ENCODE results near the gene TSPAN10. TPM values are rescaled to one million over a fixed set of nuclear protein-coding genes. Genes with fewer than 3 reads are reported as not detected.

The TSPAN10 gene
- total and polyA plus RNA-seq, 2 of the 13 experiments (the other 11 are each of a cell fraction or from before 2014, with no cell fraction given): 0.54 to 0.75 TPM

DNA sequence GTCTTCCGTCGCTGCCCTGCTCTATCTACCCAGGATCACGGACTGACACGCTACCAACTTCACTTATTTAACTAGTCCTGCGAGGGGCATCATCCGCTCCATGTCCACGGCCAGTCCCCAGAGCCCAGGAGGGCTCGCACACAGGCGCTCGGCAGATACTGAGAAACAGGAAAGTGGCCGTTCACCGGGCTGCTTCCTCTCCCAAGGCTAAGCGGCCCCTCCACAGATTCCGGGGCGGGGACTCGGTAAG lies 29.0 kb downstream of the TSPAN10 start (continued):
- no peak for TF ChIP-seq NFYC (CRISPR knock-in tag; IDR thresholded peaks at IDR 0.05)
- no peak; the same call in 1 of the 2 replicates for TF ChIP-seq BHLHE40 (IDR thresholded peaks at IDR 0.05; ENCODE audit: low read length)
- no peak for TF ChIP-seq SIX1 (CRISPR knock-in tag; IDR thresholded peaks at IDR 0.05; ENCODE audit: borderline replicate concordance)
- TF ChIP-seq ZNF605 (CRISPR knock-in tag; IDR thresholded peaks at IDR 0.05): peak; percentile 35; the same call in 1 of the 2 replicates
- no peak for TF ChIP-seq ZNF225 (CRISPR knock-in tag; IDR thresholded peaks at IDR 0.05)
- no peak for TF ChIP-seq ZNF777 (CRISPR knock-in tag; IDR thresholded peaks at IDR 0.05)
- no peak for TF ChIP-seq PCBP2 (optimal IDR thresholded peaks at IDR 0.05; ENCODE audit: low read depth, low read length, poor library complexity, severe bottlenecking)
- TF ChIP-seq, protein P1, sequence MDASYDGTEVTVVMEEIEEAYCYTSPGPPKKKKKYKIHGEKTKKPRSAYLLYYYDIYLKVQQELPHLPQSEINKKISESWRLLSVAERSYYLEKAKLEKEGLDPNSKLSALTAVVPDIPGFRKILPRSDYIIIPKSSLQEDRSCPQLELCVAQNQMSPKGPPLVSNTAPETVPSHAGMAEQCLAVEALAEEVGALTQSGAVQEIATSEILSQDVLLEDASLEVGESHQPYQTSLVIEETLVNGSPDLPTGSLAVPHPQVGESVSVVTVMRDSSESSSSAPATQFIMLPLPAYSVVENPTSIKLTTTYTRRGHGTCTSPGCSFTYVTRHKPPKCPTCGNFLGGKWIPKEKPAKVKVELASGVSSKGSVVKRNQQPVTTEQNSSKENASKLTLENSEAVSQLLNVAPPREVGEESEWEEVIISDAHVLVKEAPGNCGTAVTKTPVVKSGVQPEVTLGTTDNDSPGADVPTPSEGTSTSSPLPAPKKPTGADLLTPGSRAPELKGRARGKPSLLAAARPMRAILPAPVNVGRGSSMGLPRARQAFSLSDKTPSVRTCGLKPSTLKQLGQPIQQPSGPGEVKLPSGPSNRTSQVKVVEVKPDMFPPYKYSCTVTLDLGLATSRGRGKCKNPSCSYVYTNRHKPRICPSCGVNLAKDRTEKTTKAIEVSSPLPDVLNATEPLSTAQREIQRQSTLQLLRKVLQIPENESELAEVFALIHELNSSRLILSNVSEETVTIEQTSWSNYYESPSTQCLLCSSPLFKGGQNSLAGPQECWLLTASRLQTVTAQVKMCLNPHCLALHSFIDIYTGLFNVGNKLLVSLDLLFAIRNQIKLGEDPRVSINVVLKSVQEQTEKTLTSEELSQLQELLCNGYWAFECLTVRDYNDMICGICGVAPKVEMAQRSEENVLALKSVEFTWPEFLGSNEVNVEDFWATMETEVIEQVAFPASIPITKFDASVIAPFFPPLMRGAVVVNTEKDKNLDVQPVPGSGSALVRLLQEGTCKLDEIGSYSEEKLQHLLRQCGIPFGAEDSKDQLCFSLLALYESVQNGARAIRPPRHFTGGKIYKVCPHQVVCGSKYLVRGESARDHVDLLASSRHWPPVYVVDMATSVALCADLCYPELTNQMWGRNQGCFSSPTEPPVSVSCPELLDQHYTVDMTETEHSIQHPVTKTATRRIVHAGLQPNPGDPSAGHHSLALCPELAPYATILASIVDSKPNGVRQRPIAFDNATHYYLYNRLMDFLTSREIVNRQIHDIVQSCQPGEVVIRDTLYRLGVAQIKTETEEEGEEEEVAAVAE (CRISPR knock-in tag; IDR thresholded peaks at IDR 0.05; ENCODE audit: borderline replicate concordance): no peak
- TF ChIP-seq, protein P2, sequence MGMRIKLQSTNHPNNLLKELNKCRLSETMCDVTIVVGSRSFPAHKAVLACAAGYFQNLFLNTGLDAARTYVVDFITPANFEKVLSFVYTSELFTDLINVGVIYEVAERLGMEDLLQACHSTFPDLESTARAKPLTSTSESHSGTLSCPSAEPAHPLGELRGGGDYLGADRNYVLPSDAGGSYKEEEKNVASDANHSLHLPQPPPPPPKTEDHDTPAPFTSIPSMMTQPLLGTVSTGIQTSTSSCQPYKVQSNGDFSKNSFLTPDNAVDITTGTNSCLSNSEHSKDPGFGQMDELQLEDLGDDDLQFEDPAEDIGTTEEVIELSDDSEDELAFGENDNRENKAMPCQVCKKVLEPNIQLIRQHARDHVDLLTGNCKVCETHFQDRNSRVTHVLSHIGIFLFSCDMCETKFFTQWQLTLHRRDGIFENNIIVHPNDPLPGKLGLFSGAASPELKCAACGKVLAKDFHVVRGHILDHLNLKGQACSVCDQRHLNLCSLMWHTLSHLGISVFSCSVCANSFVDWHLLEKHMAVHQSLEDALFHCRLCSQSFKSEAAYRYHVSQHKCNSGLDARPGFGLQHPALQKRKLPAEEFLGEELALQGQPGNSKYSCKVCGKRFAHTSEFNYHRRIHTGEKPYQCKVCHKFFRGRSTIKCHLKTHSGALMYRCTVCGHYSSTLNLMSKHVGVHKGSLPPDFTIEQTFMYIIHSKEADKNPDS (CRISPR knock-in tag; IDR thresholded peaks at IDR 0.05): 0 out of 2 replicates have a peak, but pooled peaks have one; percentile 31
- TF ChIP-seq, protein P3, sequence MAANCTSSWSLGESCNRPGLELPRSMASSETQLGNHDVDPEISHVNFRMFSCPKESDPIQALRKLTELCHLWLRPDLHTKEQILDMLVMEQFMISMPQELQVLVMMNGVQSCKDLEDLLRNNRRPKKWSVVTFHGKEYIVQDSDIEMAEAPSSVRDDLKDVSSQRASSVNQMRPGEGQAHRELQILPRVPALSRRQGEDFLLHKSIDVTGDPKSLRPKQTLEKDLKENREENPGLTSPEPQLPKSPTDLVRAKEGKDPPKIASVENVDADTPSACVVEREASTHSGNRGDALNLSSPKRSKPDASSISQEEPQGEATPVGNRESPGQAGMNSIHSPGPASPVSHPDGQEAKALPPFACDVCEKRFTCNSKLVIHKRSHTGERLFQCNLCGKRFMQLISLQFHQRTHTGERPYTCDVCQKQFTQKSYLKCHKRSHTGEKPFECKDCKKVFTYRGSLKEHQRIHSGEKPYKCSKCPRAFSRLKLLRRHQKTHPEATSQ (CRISPR knock-in tag; IDR thresholded peaks at IDR 0.05; ENCODE audit: borderline replicate concordance): no peak
- TF ChIP-seq ZNF34 (CRISPR knock-in tag; IDR thresholded peaks at IDR 0.05; ENCODE audit: borderline replicate concordance): no peak
- TF ChIP-seq ELF4 (CRISPR knock-in tag; IDR thresholded peaks at IDR 0.05; ENCODE audit: borderline replicate concordance): no peak
- TF ChIP-seq, protein P4, sequence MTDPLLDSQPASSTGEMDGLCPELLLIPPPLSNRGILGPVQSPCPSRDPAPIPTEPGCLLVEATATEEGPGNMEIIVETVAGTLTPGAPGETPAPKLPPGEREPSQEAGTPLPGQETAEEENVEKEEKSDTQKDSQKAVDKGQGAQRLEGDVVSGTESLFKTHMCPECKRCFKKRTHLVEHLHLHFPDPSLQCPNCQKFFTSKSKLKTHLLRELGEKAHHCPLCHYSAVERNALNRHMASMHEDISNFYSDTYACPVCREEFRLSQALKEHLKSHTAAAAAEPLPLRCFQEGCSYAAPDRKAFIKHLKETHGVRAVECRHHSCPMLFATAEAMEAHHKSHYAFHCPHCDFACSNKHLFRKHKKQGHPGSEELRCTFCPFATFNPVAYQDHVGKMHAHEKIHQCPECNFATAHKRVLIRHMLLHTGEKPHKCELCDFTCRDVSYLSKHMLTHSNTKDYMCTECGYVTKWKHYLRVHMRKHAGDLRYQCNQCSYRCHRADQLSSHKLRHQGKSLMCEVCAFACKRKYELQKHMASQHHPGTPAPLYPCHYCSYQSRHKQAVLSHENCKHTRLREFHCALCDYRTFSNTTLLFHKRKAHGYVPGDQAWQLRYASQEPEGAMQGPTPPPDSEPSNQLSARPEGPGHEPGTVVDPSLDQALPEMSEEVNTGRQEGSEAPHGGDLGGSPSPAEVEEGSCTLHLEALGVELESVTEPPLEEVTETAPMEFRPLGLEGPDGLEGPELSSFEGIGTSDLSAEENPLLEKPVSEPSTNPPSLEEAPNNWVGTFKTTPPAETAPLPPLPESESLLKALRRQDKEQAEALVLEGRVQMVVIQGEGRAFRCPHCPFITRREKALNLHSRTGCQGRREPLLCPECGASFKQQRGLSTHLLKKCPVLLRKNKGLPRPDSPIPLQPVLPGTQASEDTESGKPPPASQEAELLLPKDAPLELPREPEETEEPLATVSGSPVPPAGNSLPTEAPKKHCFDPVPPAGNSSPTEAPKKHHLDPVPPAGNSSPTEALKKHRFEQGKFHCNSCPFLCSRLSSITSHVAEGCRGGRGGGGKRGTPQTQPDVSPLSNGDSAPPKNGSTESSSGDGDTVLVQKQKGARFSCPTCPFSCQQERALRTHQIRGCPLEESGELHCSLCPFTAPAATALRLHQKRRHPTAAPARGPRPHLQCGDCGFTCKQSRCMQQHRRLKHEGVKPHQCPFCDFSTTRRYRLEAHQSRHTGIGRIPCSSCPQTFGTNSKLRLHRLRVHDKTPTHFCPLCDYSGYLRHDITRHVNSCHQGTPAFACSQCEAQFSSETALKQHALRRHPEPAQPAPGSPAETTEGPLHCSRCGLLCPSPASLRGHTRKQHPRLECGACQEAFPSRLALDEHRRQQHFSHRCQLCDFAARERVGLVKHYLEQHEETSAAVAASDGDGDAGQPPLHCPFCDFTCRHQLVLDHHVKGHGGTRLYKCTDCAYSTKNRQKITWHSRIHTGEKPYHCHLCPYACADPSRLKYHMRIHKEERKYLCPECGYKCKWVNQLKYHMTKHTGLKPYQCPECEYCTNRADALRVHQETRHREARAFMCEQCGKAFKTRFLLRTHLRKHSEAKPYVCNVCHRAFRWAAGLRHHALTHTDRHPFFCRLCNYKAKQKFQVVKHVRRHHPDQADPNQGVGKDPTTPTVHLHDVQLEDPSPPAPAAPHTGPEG (CRISPR knock-in tag; IDR thresholded peaks at IDR 0.05): no peak

Measured in HepG2 (cell line).